ENCODE measurements around the gene ADARB1. TPM values are rescaled to one million over a fixed set of nuclear protein-coding genes. Genes with fewer than 3 reads are reported as not detected.

The ADARB1 gene
- total and polyA plus RNA-seq, 9 of the 15 experiments (the other 6 are each of a cell fraction or from before 2014, with no cell fraction given) = 6.7 to 16.0 (median 8.3) TPM

DNA sequence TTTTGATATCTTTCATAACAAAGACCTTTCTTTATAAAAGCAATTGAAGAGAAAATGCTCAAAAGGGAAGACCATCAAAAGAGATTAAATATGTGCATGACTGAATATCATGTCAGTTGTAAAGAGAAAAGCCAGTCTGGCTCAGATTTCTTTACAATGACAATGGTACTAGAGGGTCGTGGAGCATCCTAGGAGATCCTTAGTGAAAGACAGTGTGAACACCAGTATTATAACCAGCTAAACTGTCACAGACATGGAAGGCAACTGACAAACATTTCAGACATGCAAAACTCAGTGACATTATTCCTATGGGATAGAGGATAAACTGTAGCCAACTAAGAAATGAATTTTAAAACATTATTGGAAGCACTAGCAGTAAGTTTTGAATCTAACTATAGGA lies 27.1 kb upstream of the ADARB1 start:
- CTCF ChIA-PET (ENCODE audit: low intra/inter-chr PET ratio) = no interaction called here
- intact Hi-C loops (cut with micrococcal nuclease) = no loop called here
- BruUV-seq (replicated peaks) = no TSS peak

DNA sequence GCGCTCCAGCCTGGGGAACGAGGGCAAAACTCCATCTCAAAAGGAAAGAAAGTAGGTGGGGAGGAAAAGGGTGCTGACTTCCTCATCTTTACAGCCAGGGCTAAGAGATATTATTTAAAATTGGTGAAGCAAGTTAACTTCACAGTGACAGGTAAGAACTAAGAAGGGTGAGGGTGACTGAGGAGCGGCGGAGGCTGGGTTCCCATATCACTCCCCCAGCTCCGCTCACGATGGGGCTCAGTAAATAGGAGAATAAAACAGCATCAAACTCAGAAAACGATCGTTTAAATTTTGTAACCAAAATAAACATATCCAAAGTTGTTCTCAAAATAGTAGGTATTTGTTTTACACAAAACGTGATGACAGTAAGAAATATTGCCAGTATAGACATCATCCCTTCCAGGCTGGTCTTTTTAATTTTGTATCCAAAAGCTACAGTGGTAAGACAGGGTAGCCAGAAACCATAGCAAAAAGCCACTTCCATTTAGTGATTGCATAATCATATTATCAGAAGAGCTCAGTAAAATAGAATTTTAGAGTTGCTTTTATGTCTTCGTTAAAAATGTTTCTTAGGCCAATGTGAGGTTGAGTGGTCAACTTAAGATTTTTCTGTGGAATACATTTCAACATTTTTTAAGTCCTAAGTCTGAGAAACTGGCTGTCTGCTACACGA lies 26.2 kb upstream of the ADARB1 start:
- no peaks in the 10 kb centered on the region for H3K79me2 ChIP-seq (ENCODE audit: control insufficient read depth, insufficient read depth, low read length)
- no peak overlapping the region for H3K9ac ChIP-seq (ENCODE audit: insufficient read depth in 1 of 2, low read depth in 2 of 2, low read length in 2 of 2)
- H3K4me1 ChIP-seq (replicated peaks in 1 of 2; ENCODE audit: control insufficient read depth in 2 of 2, insufficient read depth in 2 of 2, low read length in 2 of 2) = peaks cover 0 to 6% of the 10 kb centered on the region in 2 experiments; a peak in 1 of 5 replicates
- H3K36me3 ChIP-seq (ENCODE audit: control insufficient read depth, insufficient read depth, low read length) = no peaks in the 10 kb centered on the region
- H3K27me3 ChIP-seq (ENCODE audit: control insufficient read depth in 2 of 2, insufficient read depth in 2 of 2, low read length in 2 of 2) = peaks cover 35 to 59% of the 10 kb centered on the region in 2 experiments
- ATAC-seq (no peak), FAIRE-seq (no peak), DNase-seq (ENCODE audit: extremely low read depth in 1 of 4, low spot score in 3 of 4) (no peak)
- no peak overlapping the region for H2AFZ ChIP-seq (ENCODE audit: low read depth, low read length)
- H3K9me1 ChIP-seq (ENCODE audit: control insufficient read depth, insufficient read depth, low read length) = no peaks in the 10 kb centered on the region
- in situ Hi-C loops (cut with MboI) = no loop called here
- BruUV-seq (replicated peaks) = no TSS peak
- no peak overlapping the region for H3K4me3 ChIP-seq
- TF ChIP-seq CEBPB (tag; IDR thresholded peaks at IDR 0.05) (peak; percentile 79), PTBP1 (IDR thresholded peaks at IDR 0.05; ENCODE audit: low read depth, low read length) (no peak), TAF15 (IDR thresholded peaks at IDR 0.05; ENCODE audit: low read depth, low read length) (no peak), EP400 (IDR thresholded peaks at IDR 0.05) (no peak), CEBPG (CRISPR knock-in tag; IDR thresholded peaks at IDR 0.05) (no peak), CEBPG (tag; conservative IDR thresholded peaks at IDR 0.05 in 1 of 2, IDR thresholded peaks at IDR 0.05 in 1 of 2) (peak; percentile 78 to 85)
- TF ChIP-seq, protein P1, sequence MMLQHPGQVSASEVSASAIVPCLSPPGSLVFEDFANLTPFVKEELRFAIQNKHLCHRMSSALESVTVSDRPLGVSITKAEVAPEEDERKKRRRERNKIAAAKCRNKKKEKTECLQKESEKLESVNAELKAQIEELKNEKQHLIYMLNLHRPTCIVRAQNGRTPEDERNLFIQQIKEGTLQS (IDR thresholded peaks at IDR 0.05) = peak; percentile 29; the same call in 1 of the 2 replicates
- TF ChIP-seq, protein P1 (CRISPR knock-in tag; conservative IDR thresholded peaks at IDR 0.05) = no peak
- peaks cover 7% of the 10 kb centered on the region for H3K9me3 ChIP-seq (replicated peaks; ENCODE audit: control insufficient read depth, insufficient read depth, low read depth, low read length)
- WGBS (ENCODE audit: insufficient coverage, low coverage, missing lambda C conversion rate) = 1% methylated on average over 11 of the region's 11 CpGs
- no peak overlapping the region for H3K27ac ChIP-seq (ENCODE audit: extremely low read depth, low read depth, low read length)
- ChIA-PET CTCF (ENCODE audit: low intra/inter-chr PET ratio) (no interaction called here), POLR2A (interaction anchor here (0.7 kb wide), 1 partner anchor 22 kb away, joined by 3 read pairs; no protein-coding TSS in a partner anchor)
- H3K4me2 ChIP-seq (ENCODE audit: insufficient read depth, low read length) = no peak overlapping the region
- intact Hi-C loops (cut with micrococcal nuclease) = no loop called here
- no peaks in the 10 kb centered on the region for H4K20me1 ChIP-seq (replicated peaks; ENCODE audit: control insufficient read depth, insufficient read depth, low read length)

More for the DNA sequence above, 27.1 kb upstream of the ADARB1 start:
- peaks cover 7% of the 10 kb centered on the region for H3K9me3 ChIP-seq (replicated peaks; ENCODE audit: control insufficient read depth, insufficient read depth, low read depth, low read length)
- peaks cover 31 to 59% of the 10 kb centered on the region in 2 experiments for H3K27me3 ChIP-seq (ENCODE audit: control insufficient read depth in 2 of 2, insufficient read depth in 2 of 2, low read length in 2 of 2)
- DNase-seq (ENCODE audit: extremely low read depth in 1 of 4, low spot score in 3 of 4) (no peak), FAIRE-seq (no peak), ATAC-seq (no peak)
- H3K4me3 ChIP-seq = no peak overlapping the region
- H3K36me3 ChIP-seq (ENCODE audit: control insufficient read depth, insufficient read depth, low read length) = no peaks in the 10 kb centered on the region
- H3K9ac ChIP-seq (ENCODE audit: insufficient read depth in 1 of 2, low read depth in 2 of 2, low read length in 2 of 2) = no peak overlapping the region
- in situ Hi-C loops (cut with MboI) = no loop called here
- H3K4me1 ChIP-seq (replicated peaks in 1 of 2; ENCODE audit: control insufficient read depth in 2 of 2, insufficient read depth in 2 of 2, low read length in 2 of 2) = peaks cover 0 to 11% of the 10 kb centered on the region in 2 experiments; a peak in 1 of 5 replicates
- no peak overlapping the region for H3K27ac ChIP-seq (ENCODE audit: extremely low read depth, low read depth, low read length)
- H4K20me1 ChIP-seq (replicated peaks; ENCODE audit: control insufficient read depth, insufficient read depth, low read length) = no peaks in the 10 kb centered on the region
- H3K9me1 ChIP-seq (ENCODE audit: control insufficient read depth, insufficient read depth, low read length) = no peaks in the 10 kb centered on the region
- no peak overlapping the region for H2AFZ ChIP-seq (ENCODE audit: low read depth, low read length)
- 0% methylated on average over 1 of the region's 1 CpG for WGBS (ENCODE audit: insufficient coverage, low coverage, missing lambda C conversion rate)
- no peaks in the 10 kb centered on the region for H3K79me2 ChIP-seq (ENCODE audit: control insufficient read depth, insufficient read depth, low read length)
- TF ChIP-seq TRIM28 (IDR thresholded peaks at IDR 0.05) (peak; percentile 52; the same call in 1 of the 2 replicates), FOXK2 (conservative IDR thresholded peaks at IDR 0.05 in 1 of 2, IDR thresholded peaks at IDR 0.05 in 1 of 2; ENCODE audit: low read depth in 2 of 2) (no peak), ZFP1 (CRISPR knock-in tag; IDR thresholded peaks at IDR 0.05) (peak; percentile 90), CBX3 (IDR thresholded peaks at IDR 0.05; ENCODE audit: borderline replicate concordance in 1 of 2, low read length in 2 of 2) (0 out of 3 replicates have a peak, but pooled peaks of 1 of the 2 experiments have one; percentile 35)
- POLR2A ChIA-PET = interaction anchor here (0.6 kb wide), 1 partner anchor 59 kb away, joined by 3 read pairs; no protein-coding TSS in a partner anchor
- H3K4me2 ChIP-seq (ENCODE audit: insufficient read depth, low read length) = no peak overlapping the region

All from K562 (cell line).